Skeletal muscle tissue (tissue), 4 donors: ENCODE data around the gene ACADSB. TPM values are rescaled to one million over a fixed set of nuclear protein-coding genes. Genes with fewer than 3 reads are reported as not detected.

ENCODE experiments used
- H3K27ac ChIP-seq: one replicate; pipeline ENCODE4 v1.7.0; 2013; ENCODE audit warnings: mild to moderate bottlenecking, low read depth, low read length, inconsistent platforms
- H3K27me3 ChIP-seq, 3 donors: one replicate each; pipeline ENCODE4 v1.7.0; 2013; ENCODE audit warnings: low read length in 3 of 3; ENCODE audit not compliant: control insufficient read depth in 3 of 3, insufficient read depth in 3 of 3
- H3K36me3 ChIP-seq, 3 donors: one replicate each; pipeline ENCODE4 v1.7.0; 2013; ENCODE audit warnings: low read length in 3 of 3; ENCODE audit not compliant: control insufficient read depth in 3 of 3, insufficient read depth in 3 of 3
- H3K4me1 ChIP-seq, 3 donors: one replicate each; pipeline ENCODE4 v1.7.0; 2013; ENCODE audit warnings: low read length in 3 of 3, mild to moderate bottlenecking in 3 of 3; ENCODE audit not compliant: control insufficient read depth in 3 of 3, insufficient read depth in 3 of 3
- H3K4me3 ChIP-seq, 3 donors: one replicate each; pipeline ENCODE4 v1.7.0; 2013; ENCODE audit warnings: low read length in 3 of 3
- H3K9ac ChIP-seq, 3 donors: one replicate each; pipeline ENCODE4 v1.7.0; 2013; ENCODE audit warnings: low read length in 3 of 3, mild to moderate bottlenecking in 3 of 3, moderate library complexity in 2 of 3, low read depth in 1 of 3
- H3K9me3 ChIP-seq, 3 donors: one replicate each; pipeline ENCODE4 v1.7.0; 2013; ENCODE audit warnings: low read length in 3 of 3; ENCODE audit not compliant: control insufficient read depth in 3 of 3
- total RNA-seq: library from RNA; depleted of rRNA; stranded (reverse); fragments of >200 nt; gene quantifications from one replicate; pipeline ENCODE4 v1.2.3, GENCODE V29; 2014
- donor health status: Osteomylitis.

The ACADSB gene
- total RNA-seq, 1 donor from 2014 or later = 6.8 TPM

GRCh38 chr10:123061865-123062264 lies 53.1 kb downstream of the ACADSB start:
- H3K27me3 ChIP-seq = peaks cover 2 to 3% (median 3%) of the 10 kb centered on the region in 3 donors
- H3K9ac ChIP-seq = no peak overlapping the region
- no peak overlapping the region for H3K4me3 ChIP-seq
- H3K27ac ChIP-seq = no peak overlapping the region
- H3K36me3 ChIP-seq = no peaks in the 10 kb centered on the region
- H3K4me1 ChIP-seq = no peaks in the 10 kb centered on the region
- no peaks in the 10 kb centered on the region for H3K9me3 ChIP-seq

- H3K4me3 ChIP-seq = no peak overlapping the region
- no peaks in the 10 kb centered on the region for H3K9me3 ChIP-seq
- H3K36me3 ChIP-seq = no peaks in the 10 kb centered on the region
- no peak overlapping the region for H3K27ac ChIP-seq
- no peaks in the 10 kb centered on the region for H3K4me1 ChIP-seq
- H3K27me3 ChIP-seq = peaks cover 2 to 4% (median 4%) of the 10 kb centered on the region in 3 donors
- H3K9ac ChIP-seq = no peak overlapping the region
Measured at GRCh38 chr10:123062726-123063125, 53.9 kb downstream of the ACADSB start.

GRCh38 chr10:123068087-123068853 lies 59.5 kb downstream of the ACADSB start:
- H3K27ac ChIP-seq = no peak overlapping the region
- H3K9me3 ChIP-seq = no peaks in the 10 kb centered on the region
- no peaks in the 10 kb centered on the region for H3K36me3 ChIP-seq
- no peak overlapping the region for H3K9ac ChIP-seq
- H3K27me3 ChIP-seq = peaks cover 4 to 11% (median 6%) of the 10 kb centered on the region in 3 donors
- H3K4me3 ChIP-seq = no peak overlapping the region
- no peaks in the 10 kb centered on the region for H3K4me1 ChIP-seq

- Histone ChIP-seq H3K4me3 (no peak overlapping the region), H3K9me3 (no peaks in the 10 kb centered on the region), H3K4me1 (no peaks in the 10 kb centered on the region), H3K9ac (no peak overlapping the region), H3K27me3 (peaks cover 4 to 11% (median 4%) of the 10 kb centered on the region in 3 donors), H3K27ac (no peak overlapping the region), H3K36me3 (no peaks in the 10 kb centered on the region)
Measured at GRCh38 chr10:123069246-123069986, 60.6 kb downstream of the ACADSB start.

GRCh38 chr10:123073187-123073586 lies 64.4 kb downstream of the ACADSB start:
- Histone ChIP-seq H3K4me1 (no peaks in the 10 kb centered on the region), H3K9ac (no peak overlapping the region), H3K4me3 (no peak overlapping the region), H3K27me3 (peaks cover 0 to 17% (median 4%) of the 10 kb centered on the region in 3 donors), H3K27ac (no peak overlapping the region), H3K36me3 (no peaks in the 10 kb centered on the region), H3K9me3 (no peaks in the 10 kb centered on the region)

- no peak overlapping the region for H3K9ac ChIP-seq
- no peaks in the 10 kb centered on the region for H3K36me3 ChIP-seq
- H3K9me3 ChIP-seq = no peaks in the 10 kb centered on the region
- peaks cover 0 to 17% (median 4%) of the 10 kb centered on the region in 3 donors for H3K27me3 ChIP-seq
- H3K4me3 ChIP-seq = no peak overlapping the region
- H3K27ac ChIP-seq = no peak overlapping the region
- H3K4me1 ChIP-seq = no peaks in the 10 kb centered on the region
Measured at GRCh38 chr10:123074215-123074614, 65.4 kb downstream of the ACADSB start.

- no peaks in the 10 kb centered on the region for H3K9me3 ChIP-seq
- no peak overlapping the region for H3K4me3 ChIP-seq
- no peaks in the 10 kb centered on the region for H3K36me3 ChIP-seq
- H3K9ac ChIP-seq = no peak overlapping the region
- no peaks in the 10 kb centered on the region for H3K4me1 ChIP-seq
- no peak overlapping the region for H3K27ac ChIP-seq
- peaks cover 0 to 10% (median 0%) of the 10 kb centered on the region in 3 donors for H3K27me3 ChIP-seq
Measured at GRCh38 chr10:123081896-123082295, 73.1 kb downstream of the ACADSB start.

GRCh38 chr10:123083811-123084210 lies 75.0 kb downstream of the ACADSB start:
- H3K27ac ChIP-seq = no peak overlapping the region
- H3K27me3 ChIP-seq = no peaks in the 10 kb centered on the region
- H3K9ac ChIP-seq = no peak overlapping the region
- H3K4me1 ChIP-seq = no peaks in the 10 kb centered on the region
- H3K36me3 ChIP-seq = no peaks in the 10 kb centered on the region
- H3K9me3 ChIP-seq = no peaks in the 10 kb centered on the region
- no peak overlapping the region for H3K4me3 ChIP-seq

GRCh38 chr10:123086281-123086680 lies 77.5 kb downstream of the ACADSB start:
- Histone ChIP-seq H3K9me3 (no peaks in the 10 kb centered on the region), H3K27me3 (peaks cover 0 to 6% (median 0%) of the 10 kb centered on the region in 3 donors), H3K9ac (no peak overlapping the region), H3K4me3 (no peak overlapping the region), H3K4me1 (no peaks in the 10 kb centered on the region), H3K27ac (no peak overlapping the region), H3K36me3 (no peaks in the 10 kb centered on the region)

- H3K9me3 ChIP-seq = no peaks in the 10 kb centered on the region
- H3K36me3 ChIP-seq = no peaks in the 10 kb centered on the region
- no peak overlapping the region for H3K4me3 ChIP-seq
- H3K27ac ChIP-seq = no peak overlapping the region
- H3K9ac ChIP-seq = no peak overlapping the region
- peaks cover 0 to 8% (median 0%) of the 10 kb centered on the region in 3 donors for H3K27me3 ChIP-seq
- no peaks in the 10 kb centered on the region for H3K4me1 ChIP-seq
Measured at GRCh38 chr10:123087348-123087747, 78.5 kb downstream of the ACADSB start.
